CD4-positive, alpha-beta T cell treated with Interferon gamma for 1 hour (primary cell): ENCODE data around the gene PRAMEF2.
"Not testable (repeated sequence)": the region's sequence is repeated elsewhere in the genome, so short reads cannot be mapped to it uniquely, and the experiment has no call there.

Source experiments
- DNase-seq: peaks from one replicate; pipeline ENCODE4 v3.0.0-alpha.2; 2020

PRAMEF2 gene

GRCh38 chr1:12856786-12857185, at the start of gene PRAMEF2:
Gene PRAMEF2 (plus strand): TSS chr1:12857086. CDS start chr1:12859010, 1,924 bp downstream.
- DNase-seq: not testable (repeated sequence)

- no peak for DNase-seq
Measured at GRCh38 chr1:12809933-12810332, 47.0 kb upstream of the PRAMEF2 start.

GRCh38 chr1:12810691-12811408, 46.0 kb upstream of the PRAMEF2 start:
- no peak for DNase-seq

- no peak for DNase-seq
Measured at GRCh38 chr1:12811409-12811784, 45.5 kb upstream of the PRAMEF2 start.

- DNase-seq: not testable (repeated sequence)
Measured at GRCh38 chr1:12819061-12819460, 37.8 kb upstream of the PRAMEF2 start.

- DNase-seq: not testable (repeated sequence)
Measured at GRCh38 chr1:12831310-12831709, 25.6 kb upstream of the PRAMEF2 start, which contains the start of gene PRAMEF11. Gene PRAMEF11 (minus strand): TSS chr1:12831410. CDS start chr1:12828789, 2,621 bp downstream.

- DNase-seq: not testable (repeated sequence)
Measured at GRCh38 chr1:12833251-12833650, 23.6 kb upstream of the PRAMEF2 start.

- not testable (repeated sequence) for DNase-seq
Measured at GRCh38 chr1:12848620-12849019, 8.3 kb upstream of the PRAMEF2 start, which contains the start of gene HNRNPCL1. Gene HNRNPCL1 (minus strand): TSS chr1:12848720. CDS start chr1:12848289, 431 bp downstream.

- DNase-seq: no peak
Measured at GRCh38 chr1:12851779-12852178, 5.1 kb upstream of the PRAMEF2 start.

- DNase-seq: not testable (repeated sequence)
Measured at GRCh38 chr1:12863131-12863880, 6.4 kb downstream of the PRAMEF2 start.

- not testable (repeated sequence) for DNase-seq
Measured at GRCh38 chr1:12878453-12878852, 21.6 kb downstream of the PRAMEF2 start.

- not testable (repeated sequence) for DNase-seq
Measured at GRCh38 chr1:12886101-12886500, 29.2 kb downstream of the PRAMEF2 start, which contains the start of gene PRAMEF4. Gene PRAMEF4 (minus strand): TSS chr1:12886201. CDS start chr1:12883394, 2,807 bp downstream.

GRCh38 chr1:12898170-12898569, 41.3 kb downstream of the PRAMEF2 start, which contains the start of gene PRAMEF10:
Gene PRAMEF10 (minus strand): TSS chr1:12898270. CDS start chr1:12895847, 2,423 bp downstream.
- not testable (repeated sequence) for DNase-seq

- not testable (repeated sequence) for DNase-seq
Measured at GRCh38 chr1:12899186-12899585, 42.3 kb downstream of the PRAMEF2 start.

- DNase-seq: not testable (repeated sequence)
Measured at GRCh38 chr1:12903793-12904572, 47.1 kb downstream of the PRAMEF2 start.
